ENCODE measurements around the gene CETN2. TPM values are rescaled to one million over a fixed set of nuclear protein-coding genes. Genes with fewer than 3 reads are reported as not detected.

Gene CETN2
- total RNA-seq, 1 donor from 2014 or later, result 22.4 TPM

- Histone ChIP-seq H3K9me3 (ENCODE audit: control insufficient read depth in 3 of 3, low read length in 3 of 3) (no peaks in the 10 kb centered on the region), H3K27me3 (ENCODE audit: control insufficient read depth in 3 of 3, insufficient read depth in 3 of 3, low read length in 3 of 3) (no peaks in the 10 kb centered on the region), H3K36me3 (ENCODE audit: control insufficient read depth in 3 of 3, insufficient read depth in 3 of 3, low read length in 3 of 3) (peaks cover 15 to 28% (median 18%) of the 10 kb centered on the region in 3 donors), H3K9ac (ENCODE audit: low read depth in 1 of 3, low read length in 3 of 3) (no peak overlapping the region), H3K27ac (ENCODE audit: low read depth, low read length) (no peak overlapping the region), H3K4me1 (ENCODE audit: control insufficient read depth in 3 of 3, insufficient read depth in 3 of 3, low read length in 3 of 3) (no peaks in the 10 kb centered on the region), H3K4me3 (ENCODE audit: low read length in 3 of 3) (no peak overlapping the region)
Observed at GRCh38 chrX:152865232-152865920, 34.8 kb upstream of the CETN2 start.

GRCh38 chrX:152861826-152862225 is 31.3 kb upstream of the CETN2 start:
- Histone ChIP-seq H3K27me3 (ENCODE audit: control insufficient read depth in 3 of 3, insufficient read depth in 3 of 3, low read length in 3 of 3) (no peaks in the 10 kb centered on the region), H3K4me3 (ENCODE audit: low read length in 3 of 3) (no peak overlapping the region), H3K27ac (ENCODE audit: low read depth, low read length) (no peak overlapping the region), H3K9ac (ENCODE audit: low read depth in 1 of 3, low read length in 3 of 3) (no peak overlapping the region), H3K36me3 (ENCODE audit: control insufficient read depth in 3 of 3, insufficient read depth in 3 of 3, low read length in 3 of 3) (peaks cover 7 to 18% (median 8%) of the 10 kb centered on the region in 3 donors), H3K4me1 (ENCODE audit: control insufficient read depth in 3 of 3, insufficient read depth in 3 of 3, low read length in 3 of 3) (no peaks in the 10 kb centered on the region), H3K9me3 (ENCODE audit: control insufficient read depth in 3 of 3, low read length in 3 of 3) (no peaks in the 10 kb centered on the region)

- Histone ChIP-seq H3K4me1 (ENCODE audit: control insufficient read depth in 3 of 3, insufficient read depth in 3 of 3, low read length in 3 of 3) (no peaks in the 10 kb centered on the region), H3K27ac (ENCODE audit: low read depth, low read length) (no peak overlapping the region), H3K36me3 (ENCODE audit: control insufficient read depth in 3 of 3, insufficient read depth in 3 of 3, low read length in 3 of 3) (peaks cover 7 to 14% (median 8%) of the 10 kb centered on the region in 3 donors), H3K9me3 (ENCODE audit: control insufficient read depth in 3 of 3, low read length in 3 of 3) (no peaks in the 10 kb centered on the region), H3K9ac (ENCODE audit: low read depth in 1 of 3, low read length in 3 of 3) (no peak overlapping the region), H3K4me3 (ENCODE audit: low read length in 3 of 3) (no peak overlapping the region), H3K27me3 (ENCODE audit: control insufficient read depth in 3 of 3, insufficient read depth in 3 of 3, low read length in 3 of 3) (no peaks in the 10 kb centered on the region)
Observed at GRCh38 chrX:152861116-152861515, 30.6 kb upstream of the CETN2 start.

GRCh38 chrX:152853986-152854385 is 23.4 kb upstream of the CETN2 start:
- Histone ChIP-seq H3K36me3 (ENCODE audit: control insufficient read depth in 3 of 3, insufficient read depth in 3 of 3, low read length in 3 of 3) (peaks cover 12 to 23% (median 16%) of the 10 kb centered on the region in 3 donors), H3K27ac (ENCODE audit: low read depth, low read length) (no peak overlapping the region), H3K27me3 (ENCODE audit: control insufficient read depth in 3 of 3, insufficient read depth in 3 of 3, low read length in 3 of 3) (no peaks in the 10 kb centered on the region), H3K9me3 (ENCODE audit: control insufficient read depth in 3 of 3, low read length in 3 of 3) (no peaks in the 10 kb centered on the region), H3K9ac (ENCODE audit: low read depth in 1 of 3, low read length in 3 of 3) (no peak overlapping the region), H3K4me3 (ENCODE audit: low read length in 3 of 3) (no peak overlapping the region), H3K4me1 (ENCODE audit: control insufficient read depth in 3 of 3, insufficient read depth in 3 of 3, low read length in 3 of 3) (no peaks in the 10 kb centered on the region)

GRCh38 chrX:152850465-152850864 is 19.9 kb upstream of the CETN2 start:
- peaks cover 9 to 20% (median 14%) of the 10 kb centered on the region in 3 donors for H3K36me3 ChIP-seq (ENCODE audit: control insufficient read depth in 3 of 3, insufficient read depth in 3 of 3, low read length in 3 of 3)
- no peaks in the 10 kb centered on the region for H3K4me1 ChIP-seq (ENCODE audit: control insufficient read depth in 3 of 3, insufficient read depth in 3 of 3, low read length in 3 of 3)
- H3K9ac ChIP-seq (ENCODE audit: low read depth in 1 of 3, low read length in 3 of 3), result no peak overlapping the region
- no peaks in the 10 kb centered on the region for H3K27me3 ChIP-seq (ENCODE audit: control insufficient read depth in 3 of 3, insufficient read depth in 3 of 3, low read length in 3 of 3)
- H3K9me3 ChIP-seq (ENCODE audit: control insufficient read depth in 3 of 3, low read length in 3 of 3), result no peaks in the 10 kb centered on the region
- no peak overlapping the region for H3K4me3 ChIP-seq (ENCODE audit: low read length in 3 of 3)
- no peak overlapping the region for H3K27ac ChIP-seq (ENCODE audit: low read depth, low read length)

GRCh38 chrX:152847281-152847680 is 16.7 kb upstream of the CETN2 start:
- H3K4me3 ChIP-seq (ENCODE audit: low read length in 3 of 3), result no peak overlapping the region
- no peaks in the 10 kb centered on the region for H3K4me1 ChIP-seq (ENCODE audit: control insufficient read depth in 3 of 3, insufficient read depth in 3 of 3, low read length in 3 of 3)
- no peak overlapping the region for H3K9ac ChIP-seq (ENCODE audit: low read depth in 1 of 3, low read length in 3 of 3)
- no peaks in the 10 kb centered on the region for H3K9me3 ChIP-seq (ENCODE audit: control insufficient read depth in 3 of 3, low read length in 3 of 3)
- H3K27me3 ChIP-seq (ENCODE audit: control insufficient read depth in 3 of 3, insufficient read depth in 3 of 3, low read length in 3 of 3), result no peaks in the 10 kb centered on the region
- H3K27ac ChIP-seq (ENCODE audit: low read depth, low read length), result no peak overlapping the region
- peaks cover 9 to 20% (median 11%) of the 10 kb centered on the region in 3 donors for H3K36me3 ChIP-seq (ENCODE audit: control insufficient read depth in 3 of 3, insufficient read depth in 3 of 3, low read length in 3 of 3)

- H3K27me3 ChIP-seq (ENCODE audit: control insufficient read depth in 3 of 3, insufficient read depth in 3 of 3, low read length in 3 of 3), result no peaks in the 10 kb centered on the region
- H3K27ac ChIP-seq (ENCODE audit: low read depth, low read length), result no peak overlapping the region
- H3K9me3 ChIP-seq (ENCODE audit: control insufficient read depth in 3 of 3, low read length in 3 of 3), result no peaks in the 10 kb centered on the region
- H3K4me3 ChIP-seq (ENCODE audit: low read length in 3 of 3), result no peak overlapping the region
- H3K9ac ChIP-seq (ENCODE audit: low read depth in 1 of 3, low read length in 3 of 3), result no peak overlapping the region
- no peaks in the 10 kb centered on the region for H3K4me1 ChIP-seq (ENCODE audit: control insufficient read depth in 3 of 3, insufficient read depth in 3 of 3, low read length in 3 of 3)
- H3K36me3 ChIP-seq (ENCODE audit: control insufficient read depth in 3 of 3, insufficient read depth in 3 of 3, low read length in 3 of 3), result peaks cover 0 to 9% (median 2%) of the 10 kb centered on the region in 3 donors
Observed at GRCh38 chrX:152845618-152846240, 15.2 kb upstream of the CETN2 start.

- no peak overlapping the region for H3K4me3 ChIP-seq (ENCODE audit: low read length in 3 of 3)
- no peaks in the 10 kb centered on the region for H3K36me3 ChIP-seq (ENCODE audit: control insufficient read depth in 3 of 3, insufficient read depth in 3 of 3, low read length in 3 of 3)
- H3K27ac ChIP-seq (ENCODE audit: low read depth, low read length), result no peak overlapping the region
- H3K9me3 ChIP-seq (ENCODE audit: control insufficient read depth in 3 of 3, low read length in 3 of 3), result no peaks in the 10 kb centered on the region
- H3K4me1 ChIP-seq (ENCODE audit: control insufficient read depth in 3 of 3, insufficient read depth in 3 of 3, low read length in 3 of 3), result no peaks in the 10 kb centered on the region
- no peak overlapping the region for H3K9ac ChIP-seq (ENCODE audit: low read depth in 1 of 3, low read length in 3 of 3)
- H3K27me3 ChIP-seq (ENCODE audit: control insufficient read depth in 3 of 3, insufficient read depth in 3 of 3, low read length in 3 of 3), result no peaks in the 10 kb centered on the region
Observed at GRCh38 chrX:152844256-152844655, 13.7 kb upstream of the CETN2 start.

GRCh38 chrX:152843852-152844251 is 13.3 kb upstream of the CETN2 start:
- Histone ChIP-seq H3K9ac (ENCODE audit: low read depth in 1 of 3, low read length in 3 of 3) (no peak overlapping the region), H3K36me3 (ENCODE audit: control insufficient read depth in 3 of 3, insufficient read depth in 3 of 3, low read length in 3 of 3) (no peaks in the 10 kb centered on the region), H3K4me1 (ENCODE audit: control insufficient read depth in 3 of 3, insufficient read depth in 3 of 3, low read length in 3 of 3) (no peaks in the 10 kb centered on the region), H3K27ac (ENCODE audit: low read depth, low read length) (no peak overlapping the region), H3K27me3 (ENCODE audit: control insufficient read depth in 3 of 3, insufficient read depth in 3 of 3, low read length in 3 of 3) (no peaks in the 10 kb centered on the region), H3K9me3 (ENCODE audit: control insufficient read depth in 3 of 3, low read length in 3 of 3) (no peaks in the 10 kb centered on the region), H3K4me3 (ENCODE audit: low read length in 3 of 3) (no peak overlapping the region)

GRCh38 chrX:152842772-152843338 is 12.3 kb upstream of the CETN2 start:
- Histone ChIP-seq H3K9ac (ENCODE audit: low read depth in 1 of 3, low read length in 3 of 3) (no peak overlapping the region), H3K36me3 (ENCODE audit: control insufficient read depth in 3 of 3, insufficient read depth in 3 of 3, low read length in 3 of 3) (no peaks in the 10 kb centered on the region), H3K4me3 (ENCODE audit: low read length in 3 of 3) (no peak overlapping the region), H3K27me3 (ENCODE audit: control insufficient read depth in 3 of 3, insufficient read depth in 3 of 3, low read length in 3 of 3) (no peaks in the 10 kb centered on the region), H3K4me1 (ENCODE audit: control insufficient read depth in 3 of 3, insufficient read depth in 3 of 3, low read length in 3 of 3) (no peaks in the 10 kb centered on the region), H3K9me3 (ENCODE audit: control insufficient read depth in 3 of 3, low read length in 3 of 3) (no peaks in the 10 kb centered on the region), H3K27ac (ENCODE audit: low read depth, low read length) (no peak overlapping the region)

Measured in skeletal muscle tissue (tissue), 4 donors.